HG03460 (cell line): Measurements from ENCODE around the gene IL2RG.

Source experiments
- ATAC-seq: cut with Tn5 transposase; IDR thresholded peaks from one replicate; pipeline ENCODE4 v1.9.1; 2021; ENCODE audit not compliant: unreplicated experiment

IL2RG gene

DNA sequence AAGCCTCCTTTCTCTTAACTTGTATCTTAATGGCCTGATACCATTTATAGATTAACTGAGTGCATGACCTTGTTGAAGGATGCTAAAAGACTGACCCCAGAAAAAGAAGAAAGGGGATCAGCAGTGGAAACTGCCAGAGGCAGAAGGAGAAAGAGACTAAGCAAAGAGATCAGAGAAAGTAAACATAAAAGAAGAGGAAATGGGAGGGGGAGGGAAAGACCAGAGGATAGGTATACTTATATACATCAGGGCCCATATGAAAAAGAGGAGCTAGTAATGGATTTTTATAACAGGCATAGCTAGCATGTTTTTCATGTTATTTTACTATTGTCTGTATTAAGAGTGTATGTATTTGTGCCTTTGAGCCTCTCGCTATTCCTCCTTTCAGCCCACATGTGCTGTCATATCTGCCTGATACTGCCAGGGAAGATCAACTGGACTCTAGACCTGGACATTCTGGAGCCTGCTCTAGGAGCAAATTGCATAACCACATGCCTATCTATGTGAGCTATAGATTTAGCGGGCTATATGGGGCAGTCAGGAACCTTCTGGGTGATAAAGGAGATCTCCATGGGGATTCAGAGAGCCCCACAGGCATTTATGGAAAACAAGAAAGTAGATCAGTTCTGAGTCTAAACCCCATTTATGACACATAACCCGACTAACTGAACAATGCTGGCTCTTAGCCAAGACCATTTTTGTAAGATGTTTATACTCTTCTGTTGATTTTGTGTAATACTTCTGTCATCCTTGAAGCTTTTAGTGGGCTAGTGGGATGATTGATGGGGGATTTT lies 29.9 kb downstream of the IL2RG start:
- no peak for ATAC-seq

GRCh38 chrX:71070531-71070930 lies 40.8 kb downstream of the IL2RG start:
- ATAC-seq, result no peak

- ATAC-seq, result peak; percentile 96
Observed at GRCh38 chrX:71068044-71068918, 43.1 kb downstream of the IL2RG start, which contains the start of gene SNX12. Gene SNX12, minus strand, starts transcription at chrX:71068334. Its CDS starts 28 bp downstream, at chrX:71068306.

DNA sequence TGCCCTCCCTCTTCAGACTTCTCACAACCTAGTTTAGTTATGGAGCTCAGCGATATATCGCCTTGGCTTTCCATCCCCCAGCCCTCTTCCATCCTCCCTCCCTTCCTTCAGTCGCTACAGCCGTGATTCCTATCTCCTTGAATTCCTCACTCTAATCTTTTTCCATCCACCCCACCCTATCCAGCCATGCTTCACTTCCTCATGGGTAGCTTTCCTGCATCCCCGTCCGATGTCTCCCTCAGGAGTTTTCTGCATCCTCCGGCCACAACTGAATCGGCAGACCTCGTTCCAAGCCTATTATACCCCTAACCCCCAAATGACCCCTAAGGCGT lies 43.7 kb downstream of the IL2RG start:
- peak; percentile 6 for ATAC-seq

GRCh38 chrX:71067089-71067488 lies 44.3 kb downstream of the IL2RG start:
- ATAC-seq, result no peak

DNA sequence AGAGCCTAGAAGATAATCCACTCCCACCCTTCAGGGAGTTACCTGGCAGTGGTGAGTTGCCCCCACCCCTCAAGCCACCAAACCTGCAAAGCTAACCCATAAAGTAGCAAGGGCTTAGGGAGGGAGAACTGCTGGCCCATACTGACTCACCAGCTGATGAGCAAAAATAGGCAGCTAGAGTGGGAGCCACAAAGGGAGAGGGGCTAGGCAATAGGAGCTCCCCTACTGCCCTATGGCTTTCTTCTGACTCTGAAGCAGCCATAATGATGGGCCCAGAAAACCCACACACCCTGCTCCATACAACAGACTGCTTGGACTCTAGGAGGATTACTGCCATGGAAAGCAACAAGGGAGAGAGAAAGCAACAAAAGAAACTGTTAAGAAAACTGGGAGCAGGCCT lies 51.2 kb downstream of the IL2RG start:
- no peak for ATAC-seq

DNA sequence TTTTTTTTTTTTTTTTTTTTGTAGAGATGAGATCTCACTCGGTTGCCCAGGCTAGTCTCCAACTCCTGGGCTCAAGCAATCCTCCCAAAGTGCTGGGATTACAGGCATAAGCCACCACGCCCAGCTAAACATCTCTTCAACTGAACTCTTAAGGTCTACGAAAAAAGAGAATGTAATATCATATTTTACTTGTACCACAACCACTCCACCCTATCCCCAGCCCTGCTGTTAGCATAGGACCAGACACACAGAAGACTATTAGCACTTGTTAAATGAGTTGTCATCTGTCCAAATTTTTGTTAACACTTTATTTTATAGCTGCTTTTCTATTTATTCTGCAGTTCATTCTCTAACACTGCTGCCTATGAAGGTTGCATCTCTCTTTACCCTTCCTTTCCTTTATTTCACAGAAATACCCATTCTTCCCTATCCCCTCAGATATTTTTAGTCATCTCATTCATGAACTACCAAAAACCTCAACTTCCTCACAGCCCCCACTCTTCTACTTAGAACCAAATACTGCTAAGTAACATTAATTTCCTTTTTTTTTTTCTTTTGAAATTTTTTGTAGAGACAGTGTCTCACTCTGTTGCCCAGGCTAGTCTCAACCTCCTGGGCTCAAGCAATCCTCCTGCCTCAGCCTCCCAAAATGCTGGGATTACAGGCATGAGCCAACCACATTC lies 53.4 kb downstream of the IL2RG start:
- ATAC-seq, result no peak
